C4-2B (cell line): ENCODE measurements around the gene KHDRBS2.

ENCODE experiments used
- ZFX ChIP-seq: fragments of 450-650 bp; IDR thresholded peaks from 2 replicates; pipeline ENCODE4 v1.6.1; 2017
- TF ChIP-seq, protein P1 (sequence below): fragments of 450-650 bp; conservative IDR thresholded peaks from 2 replicates; pipeline ENCODE4 v1.5.1; 2017; ENCODE audit warnings: mild to moderate bottlenecking

DNA sequence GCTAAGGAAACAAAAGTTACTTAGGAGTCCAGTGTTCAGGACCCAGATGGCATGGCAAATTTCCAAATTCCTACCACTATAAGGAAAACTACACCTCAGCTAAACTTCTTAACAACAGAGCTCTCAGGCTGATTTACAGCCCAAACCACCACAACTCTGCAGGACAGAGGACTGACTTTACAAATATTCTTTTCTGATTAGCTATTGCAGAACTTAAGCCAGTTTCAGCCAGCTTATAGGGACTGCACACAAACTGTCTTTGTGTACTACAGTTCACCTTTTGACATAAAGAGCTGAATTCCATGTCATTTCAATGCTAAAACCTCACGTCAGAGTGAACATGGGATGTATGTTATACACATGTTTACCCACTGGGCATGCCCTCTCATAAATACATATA lies 305.4 kb downstream of the KHDRBS2 start:
- TF ChIP-seq, protein P1, sequence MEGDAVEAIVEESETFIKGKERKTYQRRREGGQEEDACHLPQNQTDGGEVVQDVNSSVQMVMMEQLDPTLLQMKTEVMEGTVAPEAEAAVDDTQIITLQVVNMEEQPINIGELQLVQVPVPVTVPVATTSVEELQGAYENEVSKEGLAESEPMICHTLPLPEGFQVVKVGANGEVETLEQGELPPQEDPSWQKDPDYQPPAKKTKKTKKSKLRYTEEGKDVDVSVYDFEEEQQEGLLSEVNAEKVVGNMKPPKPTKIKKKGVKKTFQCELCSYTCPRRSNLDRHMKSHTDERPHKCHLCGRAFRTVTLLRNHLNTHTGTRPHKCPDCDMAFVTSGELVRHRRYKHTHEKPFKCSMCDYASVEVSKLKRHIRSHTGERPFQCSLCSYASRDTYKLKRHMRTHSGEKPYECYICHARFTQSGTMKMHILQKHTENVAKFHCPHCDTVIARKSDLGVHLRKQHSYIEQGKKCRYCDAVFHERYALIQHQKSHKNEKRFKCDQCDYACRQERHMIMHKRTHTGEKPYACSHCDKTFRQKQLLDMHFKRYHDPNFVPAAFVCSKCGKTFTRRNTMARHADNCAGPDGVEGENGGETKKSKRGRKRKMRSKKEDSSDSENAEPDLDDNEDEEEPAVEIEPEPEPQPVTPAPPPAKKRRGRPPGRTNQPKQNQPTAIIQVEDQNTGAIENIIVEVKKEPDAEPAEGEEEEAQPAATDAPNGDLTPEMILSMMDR: no peak
- no peak for TF ChIP-seq ZFX
